Upper lobe of left lung (tissue), 6 donors: Measurements from ENCODE around the gene SPEN. TPM values are rescaled to one million over a fixed set of nuclear protein-coding genes. Genes with fewer than 3 reads are reported as not detected.
A peak's percentile ranks its signal among the peaks of the same experiment; 100 is the strongest.

Experiments
- ATAC-seq, 2 donors: fragments of 200-7000 bp; cut with Tn5 transposase; one replicate each; pipeline ENCODE4 v1.9.1; 2022; ENCODE audit warnings: mild to moderate bottlenecking in 2 of 2, moderate library complexity in 2 of 2; ENCODE audit not compliant: low FRiP score in 2 of 2
- DNase-seq, 2 donors: peaks; one replicate each; pipeline ENCODE4 v3.0.0-alpha.2; 2019 to 2020
- H3K27ac ChIP-seq, 4 donors: fragments of 200-600 bp; sonication (generic); one replicate each; pipeline ENCODE4 v1.5.1; 2016 to 2019
- H3K27me3 ChIP-seq, 4 donors: fragments of 200-600 bp; sonication (generic); one replicate each; pipeline ENCODE4 v1.5.1; 2017 to 2019
- H3K36me3 ChIP-seq, 4 donors: fragments of 200-600 bp; sonication (generic); one replicate each; pipeline ENCODE4 v1.5.1; 2016 to 2019
- H3K4me1 ChIP-seq, 4 donors: fragments of 200-600 bp; sonication (generic); one replicate each; pipeline ENCODE4 v1.5.1; 2018 to 2019
- H3K4me3 ChIP-seq, 4 donors: fragments of 200-600 bp; sonication (generic); one replicate each; pipeline ENCODE4 v1.5.1; 2017 to 2019; ENCODE audit warnings: mild to moderate bottlenecking in 2 of 4, moderate library complexity in 1 of 4
- H3K9me3 ChIP-seq, 4 donors: fragments of 200-600 bp; sonication (generic); one replicate each; pipeline ENCODE4 v1.5.1; 2018 to 2019
- EP300 ChIP-seq, 4 donors: sonication (generic); formaldehyde crosslinking; IDR thresholded peaks; one replicate each; pipeline ENCODE4 v1.5.1; 2017; ENCODE audit warnings: antibody characterized with exemption in 4 of 4, control low read depth in 2 of 4
- POLR2A ChIP-seq, 4 donors: fragments of 450-650 bp; IDR thresholded peaks; one replicate each; pipeline ENCODE4 v1.5.1; 2016 to 2017; ENCODE audit warnings: antibody characterized with exemption in 4 of 4, mild to moderate bottlenecking in 2 of 4
- POLR2AphosphoS5 ChIP-seq, 2 donors: sonication (generic); formaldehyde crosslinking; IDR thresholded peaks; one replicate each; pipeline ENCODE4 v1.5.1; 2017; ENCODE audit warnings: antibody characterized with exemption in 2 of 2
- WGBS, 2 donors: methylation state at CpG; one replicate each; pipeline ENCODE4 v1.1.5; 2017 to 2018; 5-methylcytosine and 5-hydroxymethylcytosine counted together
- total RNA-seq, 6 donors: library from RNA; depleted of rRNA in 4 of 6; stranded (reverse); fragments of >200 nt in 4 of 6; gene quantifications; one replicate each; pipeline versions ENCODE4 v1.1.0 to v1.2.1, GENCODE V29; 2016 to 2021
- TF ChIP-seq, protein P1 (sequence below), 6 experiments: fragments of 450-650 bp in 4 of 6; fragments of 200-600 bp in 2 of 6; sonication (generic) in 2 of 6; IDR thresholded peaks; one replicate each; pipeline ENCODE4 v1.5.1; 2016 to 2019; ENCODE audit warnings: antibody characterized with exemption in 6 of 6
- donor health status: DM: no; HTN: no; CAD: no; lungs with moderate emphysema.
- donor health status: DM: no; HTN: yes; CAD: no; lungs with severe emphysema.

Gene SPEN
- total RNA-seq, 6 donors from 2014 or later: 41.5 to 73.3 (median 51.3) TPM

DNA sequence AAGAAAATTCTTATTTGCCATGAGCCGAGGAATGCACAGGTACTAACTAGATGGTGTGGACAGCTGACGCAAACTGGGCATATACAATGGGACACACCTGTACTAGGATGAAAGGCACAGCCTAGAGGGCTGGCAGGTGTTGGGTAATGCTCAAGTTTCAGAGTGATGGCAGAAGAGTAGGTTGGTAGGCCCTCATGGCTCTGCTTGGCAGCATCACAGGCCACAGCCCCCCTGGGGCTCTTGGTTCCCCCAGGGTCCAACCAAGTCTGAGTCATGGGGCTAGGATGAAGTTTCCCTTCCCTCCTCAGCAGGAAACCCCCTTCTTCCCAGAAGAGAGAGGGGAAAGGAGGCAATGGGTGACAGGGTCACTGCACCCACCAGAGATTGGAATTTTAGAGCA lies 35.2 kb downstream of the SPEN start:
- Histone ChIP-seq H3K4me1 (peaks cover 28 to 43% (median 41%) of the 10 kb centered on the region in 4 donors), H3K9me3 (no peaks in the 10 kb centered on the region), H3K27me3 (no peaks in the 10 kb centered on the region), H3K36me3 (no peaks in the 10 kb centered on the region), H3K4me3 (no peak overlapping the region), H3K27ac (peak overlapping the region in 2 of 4 donors; percentile 6 to 13)
- ATAC-seq: no peak
- 94 to 100% methylated on average over 2 of the region's 2 CpGs for WGBS, 2 donors
- TF ChIP-seq EP300 (IDR thresholded peaks at IDR 0.05) (no peak), POLR2AphosphoS5 (IDR thresholded peaks at IDR 0.05) (no peak)
- TF ChIP-seq, protein P1, sequence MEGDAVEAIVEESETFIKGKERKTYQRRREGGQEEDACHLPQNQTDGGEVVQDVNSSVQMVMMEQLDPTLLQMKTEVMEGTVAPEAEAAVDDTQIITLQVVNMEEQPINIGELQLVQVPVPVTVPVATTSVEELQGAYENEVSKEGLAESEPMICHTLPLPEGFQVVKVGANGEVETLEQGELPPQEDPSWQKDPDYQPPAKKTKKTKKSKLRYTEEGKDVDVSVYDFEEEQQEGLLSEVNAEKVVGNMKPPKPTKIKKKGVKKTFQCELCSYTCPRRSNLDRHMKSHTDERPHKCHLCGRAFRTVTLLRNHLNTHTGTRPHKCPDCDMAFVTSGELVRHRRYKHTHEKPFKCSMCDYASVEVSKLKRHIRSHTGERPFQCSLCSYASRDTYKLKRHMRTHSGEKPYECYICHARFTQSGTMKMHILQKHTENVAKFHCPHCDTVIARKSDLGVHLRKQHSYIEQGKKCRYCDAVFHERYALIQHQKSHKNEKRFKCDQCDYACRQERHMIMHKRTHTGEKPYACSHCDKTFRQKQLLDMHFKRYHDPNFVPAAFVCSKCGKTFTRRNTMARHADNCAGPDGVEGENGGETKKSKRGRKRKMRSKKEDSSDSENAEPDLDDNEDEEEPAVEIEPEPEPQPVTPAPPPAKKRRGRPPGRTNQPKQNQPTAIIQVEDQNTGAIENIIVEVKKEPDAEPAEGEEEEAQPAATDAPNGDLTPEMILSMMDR (IDR thresholded peaks at IDR 0.05): no peak
- DNase-seq: no peak

DNA sequence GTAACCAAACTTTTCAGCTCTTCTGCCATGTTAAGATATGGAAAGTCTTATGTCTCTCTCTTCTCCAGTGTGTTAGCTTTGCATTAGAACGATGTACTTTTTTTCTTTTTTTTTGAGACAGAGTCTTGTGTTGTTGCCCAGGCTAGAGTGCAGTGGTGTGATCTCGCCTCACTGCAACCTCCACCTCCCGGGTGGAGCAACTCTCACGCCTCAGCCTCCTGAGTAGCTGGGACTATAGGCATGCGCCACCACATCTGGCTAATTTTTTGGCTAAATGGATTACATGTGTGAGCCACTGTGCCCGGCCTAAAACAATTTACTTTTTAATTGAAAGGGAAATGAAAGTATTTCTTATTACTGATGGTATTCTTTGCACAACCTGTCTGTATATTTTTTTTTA lies 35.8 kb downstream of the SPEN start:
- Histone ChIP-seq H3K4me3 (no peak overlapping the region), H3K4me1 (peaks cover 29 to 50% (median 42%) of the 10 kb centered on the region in 4 donors), H3K27me3 (no peaks in the 10 kb centered on the region), H3K36me3 (no peaks in the 10 kb centered on the region), H3K27ac (peak overlapping the region in 2 of 4 donors; percentile 6 to 13), H3K9me3 (no peaks in the 10 kb centered on the region)
- ATAC-seq (no peak), DNase-seq (no peak)
- 76 to 80% methylated on average over 6 of the region's 6 CpGs for WGBS, 2 donors
- TF ChIP-seq POLR2AphosphoS5 (IDR thresholded peaks at IDR 0.05) (no peak), EP300 (IDR thresholded peaks at IDR 0.05) (no peak), POLR2A (IDR thresholded peaks at IDR 0.05) (no peak)
- TF ChIP-seq, protein P1 (IDR thresholded peaks at IDR 0.05): no peak

DNA sequence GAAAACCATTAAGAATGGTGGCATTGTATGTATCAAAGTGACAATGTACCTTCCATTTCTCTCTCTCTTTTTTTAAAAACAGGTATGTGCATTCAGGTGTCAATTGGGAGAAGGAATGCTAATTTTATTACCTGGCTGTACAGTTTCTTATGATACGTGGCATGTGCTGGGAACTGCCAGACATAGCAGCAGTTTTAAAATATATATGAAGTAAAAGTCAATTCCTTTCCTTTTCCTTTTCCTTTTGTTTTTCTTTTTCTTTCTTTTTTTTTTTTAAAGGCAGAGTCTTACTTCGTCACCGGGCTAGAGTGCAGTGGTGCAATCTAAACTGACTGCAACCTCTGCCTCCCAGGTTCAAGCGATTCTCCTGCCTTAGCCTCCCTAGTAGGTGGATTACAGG lies 37.0 kb downstream of the SPEN start:
- Histone ChIP-seq H3K27me3 (no peaks in the 10 kb centered on the region), H3K9me3 (no peaks in the 10 kb centered on the region), H3K36me3 (no peaks in the 10 kb centered on the region), H3K27ac (peak overlapping the region in 3 of 4 donors; percentile 81 to 87 (median 82)), H3K4me1 (peaks cover 29 to 54% (median 43%) of the 10 kb centered on the region in 4 donors), H3K4me3 (no peak overlapping the region)
- DNase-seq (no peak), ATAC-seq (no peak)
- 69 to 73% methylated on average over 4 of the region's 4 CpGs for WGBS, 2 donors
- no peak for TF ChIP-seq EP300 (IDR thresholded peaks at IDR 0.05)
- TF ChIP-seq POLR2AphosphoS5 (IDR thresholded peaks at IDR 0.05): no peak
- no peak for TF ChIP-seq POLR2A (IDR thresholded peaks at IDR 0.05)

DNA sequence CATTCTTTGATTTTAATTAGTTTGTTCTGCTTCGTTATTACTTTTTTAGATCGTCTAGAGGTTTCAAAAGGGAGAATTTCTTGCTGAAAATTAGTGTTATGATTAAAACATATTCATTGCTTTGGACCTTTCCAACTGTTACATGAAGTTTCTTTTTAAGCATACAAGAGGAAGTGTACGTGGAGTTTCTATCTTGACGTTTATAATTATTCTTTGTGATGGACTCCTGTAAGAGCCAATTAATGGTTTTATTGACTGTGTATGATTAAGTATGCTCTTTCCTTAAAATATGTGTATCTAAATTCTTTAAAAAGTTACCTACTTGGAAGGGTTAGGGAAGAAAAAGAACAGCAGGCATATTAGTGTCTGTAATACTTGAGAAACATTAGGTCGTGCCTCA lies 37.8 kb downstream of the SPEN start:
- H3K27me3 ChIP-seq: no peaks in the 10 kb centered on the region
- no peak for ATAC-seq
- H3K4me3 ChIP-seq: peak overlapping the region in 1 of 4 donors; percentile 44
- H3K4me1 ChIP-seq: peaks cover 29 to 54% (median 43%) of the 10 kb centered on the region in 4 donors
- H3K36me3 ChIP-seq: peaks cover 0 to 3% (median 0%) of the 10 kb centered on the region in 4 donors
- H3K9me3 ChIP-seq: no peaks in the 10 kb centered on the region
- 41 to 44% methylated on average over 5 of the region's 5 CpGs for WGBS, 2 donors
- TF ChIP-seq POLR2AphosphoS5 (IDR thresholded peaks at IDR 0.05) (no peak), POLR2A (IDR thresholded peaks at IDR 0.05) (no peak), EP300 (IDR thresholded peaks at IDR 0.05) (no peak)
- H3K27ac ChIP-seq: peak overlapping the region; percentile 74 to 87 (median 82)
- no peak for DNase-seq

DNA sequence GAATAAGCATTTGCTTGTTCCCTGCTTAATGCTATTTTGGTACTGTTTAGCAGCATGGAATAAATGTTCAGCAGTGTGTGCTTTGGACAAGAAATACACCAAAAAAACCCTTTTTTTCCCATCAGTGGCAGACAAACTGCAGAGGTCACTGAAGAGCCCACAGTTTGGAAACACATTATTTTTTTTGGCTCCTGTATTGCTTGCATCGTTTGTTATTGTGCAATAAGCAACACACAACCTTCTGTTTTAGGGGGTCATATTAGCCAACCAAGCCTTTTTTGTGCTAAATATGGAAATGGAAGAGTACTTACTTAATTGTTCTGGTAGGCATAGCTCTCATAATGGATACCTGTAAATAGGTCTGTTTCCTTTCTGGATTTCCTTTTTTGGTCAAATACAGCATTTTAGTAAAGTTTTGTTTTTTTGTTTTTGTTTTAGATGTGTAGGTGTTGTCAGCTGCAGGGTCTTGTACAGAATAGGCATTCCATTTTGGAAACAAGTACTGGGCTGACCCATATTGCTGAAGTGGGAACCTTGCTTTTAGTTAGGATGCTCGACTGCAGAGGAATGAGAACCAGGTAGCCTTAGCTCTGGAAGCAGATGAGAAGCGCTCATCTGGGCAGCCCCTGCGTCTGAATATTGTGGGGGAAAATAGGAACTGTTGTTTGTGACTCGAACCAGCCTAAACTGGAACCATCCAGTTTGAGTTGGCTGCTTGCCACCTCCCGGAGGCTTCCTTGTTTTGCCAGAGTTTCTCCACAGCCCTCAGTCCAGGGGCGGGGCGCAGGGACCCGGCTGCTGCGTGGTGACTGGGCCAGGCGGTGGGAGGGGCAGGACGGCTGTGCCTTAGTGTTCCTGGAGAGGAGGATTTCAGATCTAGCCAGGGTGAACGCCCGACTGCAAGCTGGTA lies 38.4 kb downstream of the SPEN start:
- TF ChIP-seq POLR2AphosphoS5 (IDR thresholded peaks at IDR 0.05) (peak; percentile 9 to 83), EP300 (IDR thresholded peaks at IDR 0.05) (peak in 1 of 4 donors; percentile 75), POLR2A (IDR thresholded peaks at IDR 0.05) (peak in 2 of 4 donors; percentile 69 to 70)
- TF ChIP-seq, protein P1 (IDR thresholded peaks at IDR 0.05): peak in 1 of 6 experiments; percentile 20
- peak overlapping the region; percentile 74 to 87 (median 82) for H3K27ac ChIP-seq
- WGBS, 2 donors: 4 to 9% methylated on average over 14 of the region's 14 CpGs
- peak; percentile 95 to 98 for DNase-seq
- peak overlapping the region; percentile 21 to 44 (median 34) for H3K4me3 ChIP-seq
- no peaks in the 10 kb centered on the region for H3K27me3 ChIP-seq
- H3K36me3 ChIP-seq: peaks cover 0 to 3% (median 0%) of the 10 kb centered on the region in 4 donors
- no peaks in the 10 kb centered on the region for H3K9me3 ChIP-seq
- ATAC-seq: peak; percentile 98
- H3K4me1 ChIP-seq: peaks cover 29 to 58% (median 43%) of the 10 kb centered on the region in 4 donors
